ENCODE data around the gene S1PR1. TPM values are rescaled to one million over a fixed set of nuclear protein-coding genes. Genes with fewer than 3 reads are reported as not detected.
A peak's percentile ranks its signal among the peaks of the same experiment; 100 is the strongest.

Gene S1PR1
- total RNA-seq, 2 donors from 2014 or later = 92.2 to 125 TPM

DNA sequence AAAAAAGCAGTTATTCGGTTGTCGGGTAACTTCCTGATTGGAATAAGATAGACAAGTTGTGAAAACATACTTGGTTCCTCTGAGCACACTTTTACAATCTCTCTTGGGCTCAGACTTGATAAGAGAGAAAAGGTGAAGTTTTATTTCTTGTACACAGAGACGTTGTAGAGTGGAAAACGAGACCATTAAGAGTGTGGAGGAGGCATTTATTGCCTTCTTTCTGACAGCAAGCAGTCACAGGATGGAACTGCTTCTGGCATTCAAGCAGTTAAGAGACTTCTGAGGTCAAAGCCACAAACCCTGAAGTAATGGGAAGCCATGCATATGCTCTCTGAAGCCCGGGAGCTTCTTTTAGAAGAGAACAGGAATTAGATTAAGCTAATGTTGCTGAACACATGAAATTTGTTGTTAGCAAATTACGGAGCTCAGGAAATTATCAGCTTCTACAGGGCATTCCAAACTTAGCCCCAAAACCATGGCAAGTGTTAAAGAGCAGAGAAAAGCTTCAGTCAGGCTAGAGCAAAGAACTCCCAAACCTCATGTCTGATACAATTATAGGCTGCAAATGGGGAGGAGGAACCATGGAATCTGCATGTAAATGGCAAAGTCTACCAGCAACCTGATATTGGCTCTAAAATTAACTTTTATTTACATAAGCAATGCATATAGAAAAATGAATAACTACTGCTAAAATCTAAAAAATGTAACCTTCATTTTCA is 26.0 kb downstream of the S1PR1 start:
- DNase-seq (ENCODE audit: low spot score) = no peak
- Histone ChIP-seq H3K27ac (peak overlapping the region in 1 of 2 donors; percentile 33), H3K4me3 (no peak overlapping the region)

DNA sequence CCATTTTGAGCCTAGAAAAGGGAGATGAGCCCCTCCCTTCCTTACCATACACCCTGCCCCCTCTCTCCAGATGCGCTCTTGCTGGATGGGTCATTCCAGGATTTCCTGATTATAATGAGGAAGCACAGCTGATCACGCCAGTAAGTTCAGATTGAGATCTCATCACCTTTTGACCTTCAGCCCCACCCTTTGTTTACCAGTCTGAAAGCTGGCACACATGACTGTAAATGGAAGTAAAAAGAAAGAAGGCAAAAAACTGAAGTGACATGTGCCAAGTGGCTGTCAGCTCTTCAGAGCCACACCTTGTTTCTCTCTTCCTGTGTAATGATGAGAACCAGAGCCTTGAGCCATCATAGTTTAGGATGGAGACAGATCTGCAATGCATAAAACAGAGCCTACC is 27.9 kb downstream of the S1PR1 start:
- Histone ChIP-seq H3K27ac (no peak overlapping the region), H3K36me3 (no peaks in the 10 kb centered on the region), H3K4me1 (peaks cover 0 to 15% of the 10 kb centered on the region in 2 donors), H3K4me3 (no peak overlapping the region), H3K9me3 (no peaks in the 10 kb centered on the region), H3K27me3 (no peaks in the 10 kb centered on the region)
- no peak for DNase-seq (ENCODE audit: low spot score)
- TF ChIP-seq CTCF (IDR thresholded peaks at IDR 0.05) = no peak

More for the DNA sequence above, 26.0 kb downstream of the S1PR1 start:
- Histone ChIP-seq H3K27me3 (no peaks in the 10 kb centered on the region), H3K9me3 (no peaks in the 10 kb centered on the region), H3K4me1 (peaks cover 0 to 15% of the 10 kb centered on the region in 2 donors), H3K36me3 (no peaks in the 10 kb centered on the region)
- TF ChIP-seq CTCF (IDR thresholded peaks at IDR 0.05) = no peak

DNA sequence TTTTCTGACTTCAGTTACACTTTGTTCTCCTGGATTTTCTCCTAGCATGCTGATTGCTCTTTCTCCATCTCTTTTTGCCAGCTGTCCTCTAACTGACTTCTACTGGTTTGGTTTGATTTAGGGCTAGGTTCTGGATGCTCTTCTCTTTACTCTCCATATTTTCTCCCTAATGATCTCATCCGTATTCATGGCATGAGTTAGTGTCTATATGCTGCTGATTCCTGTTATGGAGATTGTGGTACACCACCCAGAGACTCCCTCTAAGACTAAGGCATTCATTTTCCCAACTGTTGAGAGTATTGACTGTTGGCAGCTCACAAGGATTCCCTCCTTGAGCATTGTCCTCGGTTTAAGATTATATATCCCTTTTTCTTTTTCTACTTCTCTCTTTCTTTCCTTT is 28.9 kb downstream of the S1PR1 start:
- H3K27me3 ChIP-seq = no peaks in the 10 kb centered on the region
- no peak for TF ChIP-seq CTCF (IDR thresholded peaks at IDR 0.05)
- no peak for DNase-seq (ENCODE audit: low spot score)
- H3K4me1 ChIP-seq = peaks cover 0 to 15% of the 10 kb centered on the region in 2 donors
- no peaks in the 10 kb centered on the region for H3K36me3 ChIP-seq
- no peak overlapping the region for H3K4me3 ChIP-seq
- H3K9me3 ChIP-seq = no peaks in the 10 kb centered on the region
- H3K27ac ChIP-seq = no peak overlapping the region

DNA sequence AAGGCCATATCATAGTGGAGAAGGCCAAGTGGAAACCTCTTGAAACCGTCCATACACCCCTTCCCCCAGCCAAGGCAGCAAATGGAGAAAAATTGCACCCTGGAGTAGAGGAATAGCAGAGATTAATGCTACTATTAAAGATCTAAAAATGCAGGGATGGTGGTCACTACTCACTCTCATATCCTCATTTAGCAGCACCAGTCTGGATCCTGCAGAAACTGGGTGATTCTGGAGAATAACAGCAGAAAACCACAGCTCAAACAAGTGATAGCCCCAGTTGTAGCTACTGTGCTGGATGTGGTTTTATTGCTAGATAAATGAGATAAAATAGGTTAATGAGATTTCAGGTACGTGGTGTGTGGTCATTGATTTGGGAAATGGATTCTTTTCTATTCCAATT is 30.3 kb downstream of the S1PR1 start:
- H3K4me3 ChIP-seq = no peak overlapping the region
- no peak overlapping the region for H3K27ac ChIP-seq
- H3K27me3 ChIP-seq = no peaks in the 10 kb centered on the region
- no peak for TF ChIP-seq CTCF (IDR thresholded peaks at IDR 0.05)
- H3K36me3 ChIP-seq = no peaks in the 10 kb centered on the region
- no peak for DNase-seq (ENCODE audit: low spot score)
- H3K9me3 ChIP-seq = no peaks in the 10 kb centered on the region
- peaks cover 0 to 15% of the 10 kb centered on the region in 2 donors for H3K4me1 ChIP-seq

GRCh38 chr1:101268893-101269292 is 32.1 kb downstream of the S1PR1 start:
- H3K9me3 ChIP-seq = no peaks in the 10 kb centered on the region
- no peaks in the 10 kb centered on the region for H3K36me3 ChIP-seq
- peaks cover 0 to 6% of the 10 kb centered on the region in 2 donors for H3K4me1 ChIP-seq
- TF ChIP-seq CTCF (IDR thresholded peaks at IDR 0.05) = no peak
- no peak overlapping the region for H3K27ac ChIP-seq
- no peaks in the 10 kb centered on the region for H3K27me3 ChIP-seq
- DNase-seq (ENCODE audit: low spot score) = no peak
- no peak overlapping the region for H3K4me3 ChIP-seq

DNA sequence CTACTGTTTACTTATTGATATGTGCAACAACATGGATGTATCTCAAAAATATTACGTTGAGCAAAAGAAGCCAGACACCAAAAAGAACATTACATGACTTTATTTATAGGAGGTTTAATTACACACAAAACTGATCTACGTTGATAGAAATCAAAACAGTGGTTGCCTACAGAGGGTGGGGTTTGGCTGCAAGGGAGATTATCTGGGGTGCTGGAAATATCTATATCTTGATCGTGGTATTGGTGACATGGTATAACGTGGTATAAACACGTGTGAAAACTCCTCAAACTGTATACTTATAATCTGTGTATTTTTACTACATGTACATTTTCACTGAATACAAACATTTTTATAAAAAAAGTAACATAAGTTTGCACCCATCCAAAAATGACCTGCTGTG is 38.9 kb downstream of the S1PR1 start:
- H3K4me3 ChIP-seq = no peak overlapping the region
- H3K27ac ChIP-seq = no peak overlapping the region
- H3K9me3 ChIP-seq = no peaks in the 10 kb centered on the region
- no peak for DNase-seq (ENCODE audit: low spot score)
- no peaks in the 10 kb centered on the region for H3K36me3 ChIP-seq
- H3K27me3 ChIP-seq = no peaks in the 10 kb centered on the region
- no peak for TF ChIP-seq CTCF (IDR thresholded peaks at IDR 0.05)
- H3K4me1 ChIP-seq = no peaks in the 10 kb centered on the region

All from right atrium auricular region (tissue), 2 donors.